SK-N-MC (cell line): ENCODE data around the gene DMBT1.

ENCODE experiments used
- EZH2 ChIP-seq: fragments of 200-600 bp; sonication (generic); IDR thresholded peaks from one replicate; pipeline ENCODE4 v1.6.1; 2017; ENCODE audit warnings: antibody characterized with exemption
- FOXP2 ChIP-seq: optimal IDR thresholded peaks from 2 replicates; pipeline ENCODE3; 2011; ENCODE audit warnings: mild to moderate bottlenecking, moderate library complexity; ENCODE audit not compliant: insufficient read depth; ENCODE audit errors: extremely low read length, control extremely low read depth
- POLR2AphosphoS5 ChIP-seq: IDR thresholded peaks from 2 replicates; pipeline ENCODE4 v1.6.1; 2012; ENCODE audit warnings: mild to moderate bottlenecking, low read depth, low read length, borderline replicate concordance

- TF ChIP-seq EZH2, result no peak
- TF ChIP-seq POLR2AphosphoS5, result no peak
- TF ChIP-seq FOXP2, result no peak
Measured at GRCh38 chr10:122550983-122551382, 9.6 kb upstream of the DMBT1 start.
